IMR-90 (cell line): ENCODE results near the gene NCK1. TPM values are rescaled to one million over a fixed set of nuclear protein-coding genes. Genes with fewer than 3 reads are reported as not detected.

Experiments used
- ATAC-seq: fragments of 200-7000 bp; cut with Tn5 transposase; 2 replicates; pipeline ENCODE4 v1.9.1; 2020; ENCODE audit warnings: low read depth, mild to moderate bottlenecking, moderate library complexity
- BruUV-seq: library from RNA; stranded (reverse); fragments of 400-500 nt; replicated peaks from 2 replicates; lab custom pipeline; 2021; lab: Mats Ljungman, UMichigan
- CTCF ChIA-PET: fragments of 300-600 bp; formaldehyde crosslinking; extraction: SDS; loops from one replicate; lab custom pipeline; 2021; ENCODE audit warnings: antibody characterized with exemption; lab: Yijun Ruan, JAX
- POLR2A ChIA-PET: fragments of 300-600 bp; sonication (Branson Sonifier 250); formaldehyde crosslinking; loops from one replicate; lab custom pipeline; 2022; ENCODE audit warnings: antibody characterized with exemption; ENCODE audit not compliant: unreplicated experiment; lab: Charles Lee
- DNase-seq: peaks from one replicate; pipeline ENCODE4 v3.0.0; 2013
- H2AFZ ChIP-seq: replicated peaks from 2 replicates; pipeline ENCODE3; 2013; ENCODE audit warnings: low read length, mild to moderate bottlenecking; ENCODE audit not compliant: poor library complexity
- H2AK5ac ChIP-seq: 2 replicates; pipeline ENCODE4 v1.6.1; 2013; ENCODE audit warnings: low read depth, low read length, inconsistent platforms
- H2AK9ac ChIP-seq: replicated peaks from 2 replicates; pipeline ENCODE3; 2013; ENCODE audit warnings: mild to moderate bottlenecking, low read depth, low read length, moderate library complexity; ENCODE audit not compliant: poor library complexity
- H2BK120ac ChIP-seq: 2 replicates; pipeline ENCODE4 v1.6.1; 2013; ENCODE audit warnings: low read depth, low read length, inconsistent platforms
- H2BK15ac ChIP-seq: 3 replicates; pipeline ENCODE4 v1.6.1; 2013; ENCODE audit warnings: low read depth, low read length, inconsistent platforms
- H2BK20ac ChIP-seq: 2 replicates; pipeline ENCODE4 v1.6.1; 2013; ENCODE audit warnings: low read depth, mild to moderate bottlenecking, inconsistent platforms, low read length, moderate library complexity
- H2BK5ac ChIP-seq: 2 replicates; pipeline ENCODE4 v1.6.1; 2013; ENCODE audit warnings: mild to moderate bottlenecking, low read depth, low read length, inconsistent platforms; ENCODE audit not compliant: poor library complexity, severe bottlenecking
- H3K14ac ChIP-seq: replicated peaks from 2 replicates; pipeline ENCODE4 v1.6.1; 2013; ENCODE audit warnings: low read depth, low read length, inconsistent platforms
- H3K18ac ChIP-seq: 2 replicates; pipeline ENCODE4 v1.6.1; 2013; ENCODE audit warnings: low read depth, low read length, control low read depth
- H3K23ac ChIP-seq: 2 replicates; pipeline ENCODE4 v1.6.1; 2013; ENCODE audit warnings: low read depth, low read length, inconsistent platforms
- H3K27ac ChIP-seq: 2 replicates; pipeline ENCODE4 v1.5.1; 2013; ENCODE audit warnings: mild to moderate bottlenecking, control low read depth, low read length; ENCODE audit not compliant: insufficient read depth
- H3K27me3 ChIP-seq: 2 replicates; pipeline ENCODE4 v1.6.1; 2013; ENCODE audit warnings: low read length; ENCODE audit not compliant: control insufficient read depth, insufficient read depth
- H3K36me3 ChIP-seq: 2 replicates; pipeline ENCODE4 v1.6.1; 2013; ENCODE audit warnings: low read length, mixed read lengths; ENCODE audit not compliant: control insufficient read depth, insufficient read depth
- H3K4ac ChIP-seq: 2 replicates; pipeline ENCODE4 v1.6.1; 2013; ENCODE audit warnings: low read depth, low read length, inconsistent platforms
- H3K4me1 ChIP-seq: 2 replicates; pipeline ENCODE4 v1.6.1; 2013; ENCODE audit warnings: low read length, mixed read lengths; ENCODE audit not compliant: control insufficient read depth, insufficient read depth
- H3K4me2 ChIP-seq: 2 replicates; pipeline ENCODE4 v1.6.1; 2013; ENCODE audit warnings: low read depth, mild to moderate bottlenecking, control low read depth, low read length, moderate library complexity
- H3K4me3 ChIP-seq: 2 replicates; pipeline ENCODE4 v1.5.1; 2013; ENCODE audit warnings: low read depth, mild to moderate bottlenecking, control low read depth, low read length, moderate library complexity; ENCODE audit not compliant: insufficient read depth
- H3K56ac ChIP-seq: 2 replicates; pipeline ENCODE4 v1.6.1; 2013; ENCODE audit warnings: low read length, inconsistent platforms; ENCODE audit not compliant: insufficient read depth; ENCODE audit errors: extremely low read depth
- H3K79me1 ChIP-seq, 2 experiments: 2 replicates each; pipeline ENCODE4 v1.6.1; 2013; ENCODE audit warnings: low read length in 2 of 2, inconsistent platforms in 1 of 2, low read depth in 1 of 2
- H3K9ac ChIP-seq: 2 replicates; pipeline ENCODE4 v1.6.1; 2013; ENCODE audit warnings: low read depth, low read length, control low read depth
- H3K9me1 ChIP-seq: 2 replicates; pipeline ENCODE4 v1.6.1; 2013; ENCODE audit warnings: low read length, inconsistent platforms; ENCODE audit not compliant: insufficient read depth
- H3K9me3 ChIP-seq: 2 replicates; pipeline ENCODE4 v1.6.1; 2013; ENCODE audit warnings: low read length; ENCODE audit not compliant: control insufficient read depth, insufficient read depth
- H4K20me1 ChIP-seq: 2 replicates; pipeline ENCODE4 v1.6.1; 2013; ENCODE audit warnings: low read length, inconsistent platforms; ENCODE audit not compliant: insufficient read depth
- H4K5ac ChIP-seq: 2 replicates; pipeline ENCODE4 v1.6.1; 2013; ENCODE audit warnings: mild to moderate bottlenecking, low read depth, low read length, control low read depth
- H4K8ac ChIP-seq, 2 experiments: 2 replicates each; pipeline ENCODE4 v1.6.1; 2013; ENCODE audit warnings: low read depth in 2 of 2, low read length in 2 of 2, control low read depth in 1 of 2, inconsistent platforms in 1 of 2
- H4K91ac ChIP-seq: 2 replicates; pipeline ENCODE4 v1.6.1; 2013; ENCODE audit warnings: low read depth, low read length, inconsistent platforms; ENCODE audit not compliant: insufficient read depth
- CEBPB ChIP-seq: IDR thresholded peaks from 2 replicates; pipeline ENCODE4 v1.6.1; 2012; ENCODE audit warnings: low read depth, low read length, improper control_type of control experiment
- RAD21 ChIP-seq: IDR thresholded peaks from 2 replicates; pipeline ENCODE4 v1.6.1; 2012; ENCODE audit warnings: low read length, improper control_type of control experiment
- WGBS, 2 experiments: methylation state at CpG; one replicate each; pipeline versions ENCODE4 v1.1.5 to v1.1.7; 2013; ENCODE audit warnings: missing lambda C conversion rate in 2 of 2; ENCODE audit not compliant: insufficient read length in 1 of 2; ENCODE audit errors: extremely low coverage in 2 of 2; 5-methylcytosine and 5-hydroxymethylcytosine counted together
- dilution Hi-C: fragments of 300-500 bp; cut with HindIII; formaldehyde crosslinking; loops from one replicate; pipeline ENCODE4 v1.14.3; 2018; ENCODE audit warnings: low sequenced_read_pairs; ENCODE audit not compliant: unreplicated experiment
- in situ Hi-C: fragments of 300-500 bp; cut with MboI; formaldehyde crosslinking; loops from 3 replicates; pipeline ENCODE4 v1.14.3; 2019; ENCODE audit warnings: low sequenced_read_pairs, inconsistent platforms, mixed read lengths
- intact Hi-C: fragments of 100-400 bp; cut with micrococcal nuclease; formaldehyde crosslinking; loops from 2 replicates; pipeline ENCODE4 v1.10.0; 2022
- polyA plus RNA-seq, 3 experiments: library from polyadenylated mRNA; depleted of rRNA; stranded (reverse); fragments of >200 nt; gene quantifications; 2 replicates each; pipeline ENCODE4 v1.2.3, GENCODE V29; 2012; ENCODE audit warnings: low replicate concordance in 1 of 3
- total RNA-seq: library from RNA; depleted of rRNA; stranded (reverse); fragments of >200 nt; gene quantifications from 2 replicates; pipeline ENCODE4 v1.2.3, GENCODE V29; 2012

Gene NCK1
- total and polyA plus RNA-seq, 2 of the 4 experiments (the other 2 are of a cell fraction): 23.7 to 24.3 TPM

DNA sequence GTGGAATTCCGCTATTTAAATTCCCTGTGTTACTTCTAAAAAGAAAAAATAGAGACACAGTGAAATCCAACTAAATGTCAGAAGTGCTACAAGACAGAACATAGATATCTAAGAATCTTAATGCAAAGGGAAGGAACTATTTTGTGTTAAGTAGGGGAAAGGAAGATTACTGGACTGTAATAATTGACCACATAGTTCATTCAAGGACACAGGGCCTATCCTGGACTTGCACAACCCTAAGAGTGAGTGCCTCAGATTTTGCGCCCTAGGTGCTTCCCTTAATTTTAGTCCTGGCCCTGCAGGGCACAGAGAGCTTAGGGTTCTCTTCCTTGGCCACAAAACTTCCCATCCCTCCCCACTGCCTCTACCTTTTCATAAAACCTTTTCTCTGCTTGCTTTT lies 92.2 kb downstream of the NCK1 start:
- peaks cover 13% of the 10 kb centered on the region for H3K9me1 ChIP-seq
- TF ChIP-seq RAD21 (no peak), CEBPB (0 out of 2 replicates have a peak, but pooled peaks have one; percentile 7)
- H3K36me3 ChIP-seq: no peaks in the 10 kb centered on the region
- no peak overlapping the region for H3K9ac ChIP-seq
- H3K27me3 ChIP-seq: no peaks in the 10 kb centered on the region
- H3K4ac ChIP-seq: peak overlapping the region; percentile 86
- peak overlapping the region; percentile 86; the same call in 1 of the 3 replicates for H2BK15ac ChIP-seq
- no peak overlapping the region for H3K23ac ChIP-seq
- peak overlapping the region; percentile 6 to 22; a peak in 3 of 4 replicates for H4K8ac ChIP-seq
- no peak overlapping the region for H3K56ac ChIP-seq
- no peak overlapping the region; the same call in 1 of the 2 replicates for H3K14ac ChIP-seq
- H4K20me1 ChIP-seq: no peaks in the 10 kb centered on the region
- H3K4me2 ChIP-seq: no peak overlapping the region; the same call in 1 of the 2 replicates
- CTCF ChIA-PET: no interaction called here
- H3K9me3 ChIP-seq: no peaks in the 10 kb centered on the region
- H2BK120ac ChIP-seq: peak overlapping the region; percentile 54; the same call in 1 of the 2 replicates
- POLR2A ChIA-PET: no interaction called here
- in situ Hi-C loops: no loop called here
- peak overlapping the region; percentile 26 for H4K5ac ChIP-seq
- H2BK20ac ChIP-seq: peak overlapping the region; percentile 65
- no peak overlapping the region for H3K4me3 ChIP-seq
- no CpG with 5 or more reads among the region's 2 CpGs for WGBS, 2 experiments
- H2AK9ac ChIP-seq: no peak overlapping the region
- ATAC-seq (no peak), DNase-seq (no peak)
- peaks cover 5 to 27% of the 10 kb centered on the region in 2 experiments for H3K79me1 ChIP-seq
- H3K27ac ChIP-seq: peak overlapping the region; percentile 32; the same call in 1 of the 2 replicates
- dilution Hi-C loops: no loop called here
- no peak overlapping the region for H4K91ac ChIP-seq
- peak overlapping the region; percentile 84 for H2BK5ac ChIP-seq
- no peak overlapping the region for H2AFZ ChIP-seq
- H3K4me1 ChIP-seq: peaks cover 24% of the 10 kb centered on the region
- no TSS peak for BruUV-seq
- intact Hi-C loops: no loop called here
- peak overlapping the region; percentile 92; the same call in 1 of the 2 replicates for H3K18ac ChIP-seq
- H2AK5ac ChIP-seq: peak overlapping the region; percentile 27; the same call in 1 of the 2 replicates
